ENCODE measurements around the gene UBL3.

DNA sequence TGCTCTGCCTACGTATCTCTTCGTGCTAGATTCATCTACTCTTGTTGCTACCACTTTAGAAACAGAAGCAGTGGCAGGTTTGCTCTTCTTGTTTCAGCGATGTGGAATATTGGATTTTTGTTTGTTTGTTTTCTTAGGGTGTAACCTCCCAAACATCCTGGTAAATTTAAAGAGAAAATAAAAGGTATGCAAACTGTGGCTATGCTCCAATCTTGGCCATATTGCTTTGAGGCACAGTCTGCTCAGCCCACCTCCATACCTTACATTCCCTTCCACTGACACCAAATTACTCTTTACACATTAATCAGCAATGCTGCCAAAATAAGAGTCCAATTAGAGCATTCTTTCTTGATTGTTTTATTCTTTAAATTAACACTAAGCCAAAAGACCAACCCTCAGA is 25.2 kb upstream of the UBL3 start:
- TF ChIP-seq, protein P1, sequence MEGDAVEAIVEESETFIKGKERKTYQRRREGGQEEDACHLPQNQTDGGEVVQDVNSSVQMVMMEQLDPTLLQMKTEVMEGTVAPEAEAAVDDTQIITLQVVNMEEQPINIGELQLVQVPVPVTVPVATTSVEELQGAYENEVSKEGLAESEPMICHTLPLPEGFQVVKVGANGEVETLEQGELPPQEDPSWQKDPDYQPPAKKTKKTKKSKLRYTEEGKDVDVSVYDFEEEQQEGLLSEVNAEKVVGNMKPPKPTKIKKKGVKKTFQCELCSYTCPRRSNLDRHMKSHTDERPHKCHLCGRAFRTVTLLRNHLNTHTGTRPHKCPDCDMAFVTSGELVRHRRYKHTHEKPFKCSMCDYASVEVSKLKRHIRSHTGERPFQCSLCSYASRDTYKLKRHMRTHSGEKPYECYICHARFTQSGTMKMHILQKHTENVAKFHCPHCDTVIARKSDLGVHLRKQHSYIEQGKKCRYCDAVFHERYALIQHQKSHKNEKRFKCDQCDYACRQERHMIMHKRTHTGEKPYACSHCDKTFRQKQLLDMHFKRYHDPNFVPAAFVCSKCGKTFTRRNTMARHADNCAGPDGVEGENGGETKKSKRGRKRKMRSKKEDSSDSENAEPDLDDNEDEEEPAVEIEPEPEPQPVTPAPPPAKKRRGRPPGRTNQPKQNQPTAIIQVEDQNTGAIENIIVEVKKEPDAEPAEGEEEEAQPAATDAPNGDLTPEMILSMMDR (IDR thresholded peaks at IDR 0.05 in 4 of 5, conservative IDR thresholded peaks at IDR 0.05 in 1 of 5): no peak
- no peak for TF ChIP-seq POLR2A (IDR thresholded peaks at IDR 0.05)
